Measurements from ENCODE around the gene GPHB5. TPM values are rescaled to one million over a fixed set of nuclear protein-coding genes. Genes with fewer than 3 reads are reported as not detected.

GPHB5 gene
- polyA plus RNA-seq, 3 donors: not detected

- DNase-seq: no peak
- Histone ChIP-seq H2AFZ (ENCODE audit: insufficient read depth, low read depth, low read length, poor library complexity, severe bottlenecking) (no peak overlapping the region), H3K4me2 (replicated peaks; ENCODE audit: extremely low read depth, low read length, poor library complexity, severe bottlenecking) (no peak overlapping the region), H3K4me3 (replicated peaks in 1 of 3; ENCODE audit: low read depth in 2 of 3, low read length in 3 of 3) (no peak overlapping the region), H3K9me3 (replicated peaks in 1 of 2; ENCODE audit: control insufficient read depth in 1 of 2, insufficient read depth in 1 of 2, low read length in 2 of 2) (no peaks in the 10 kb centered on the region), H3K79me2 (ENCODE audit: insufficient read depth, low read length) (no peaks in the 10 kb centered on the region), H3K27me3 (ENCODE audit: control insufficient read depth in 2 of 2, insufficient read depth in 2 of 2, low read length in 2 of 2) (no peaks in the 10 kb centered on the region), H4K20me1 (ENCODE audit: insufficient read depth, low read length) (no peaks in the 10 kb centered on the region), H3K9ac (ENCODE audit: insufficient read depth, low read length, poor library complexity, severe bottlenecking) (no peak overlapping the region), H3K4me1 (ENCODE audit: control insufficient read depth in 1 of 2, insufficient read depth in 2 of 2, low read length in 2 of 2) (no peaks in the 10 kb centered on the region), H3K36me3 (replicated peaks in 1 of 2; ENCODE audit: control insufficient read depth in 1 of 2, insufficient read depth in 2 of 2, low read length in 2 of 2) (no peaks in the 10 kb centered on the region), H3K27ac (ENCODE audit: low read depth in 1 of 2, low read length in 2 of 2) (no peak overlapping the region)
- intact Hi-C loops (cut with micrococcal nuclease): no loop called here
- no peak for TF ChIP-seq CTCF (IDR thresholded peaks at IDR 0.05)
- Mint-ChIP-seq H3K27me3 (ENCODE audit: low read depth in 3 of 3) (peaks cover 0 to 4% (median 3%) of the 10 kb centered on the region in 3 donors), H3K9me3 (peaks cover 0 to 18% (median 3%) of the 10 kb centered on the region in 7 donors), H3K4me3 (no peak overlapping the region), H3K36me3 (no peaks in the 10 kb centered on the region), H3K4me1 (no peaks in the 10 kb centered on the region), H3K27ac (no peak overlapping the region)
- WGBS (ENCODE audit: insufficient coverage): 73% methylated on average over 4 of the region's 4 CpGs
These were observed 25.6 kb upstream of the GPHB5 start for GRCh38 chr14:63344336-63344735.

GRCh38 chr14:63343878-63344277, 25.1 kb upstream of the GPHB5 start:
- Mint-ChIP-seq H3K4me3 (no peak overlapping the region), H3K36me3 (no peaks in the 10 kb centered on the region), H3K27me3 (ENCODE audit: low read depth in 3 of 3) (peaks cover under 1 to 4% (median 3%) of the 10 kb centered on the region in 3 donors), H3K4me1 (no peaks in the 10 kb centered on the region), H3K27ac (no peak overlapping the region), H3K9me3 (peaks cover 0 to 23% (median 3%) of the 10 kb centered on the region in 7 donors)
- no peak for DNase-seq
- H3K27ac ChIP-seq (ENCODE audit: low read depth in 1 of 2, low read length in 2 of 2): no peak overlapping the region
- no peak overlapping the region for H2AFZ ChIP-seq (ENCODE audit: insufficient read depth, low read depth, low read length, poor library complexity, severe bottlenecking)
- no CpG with 5 or more reads among the region's 1 CpG for WGBS (ENCODE audit: insufficient coverage)
- H3K4me2 ChIP-seq (replicated peaks; ENCODE audit: extremely low read depth, low read length, poor library complexity, severe bottlenecking): no peak overlapping the region
- no peak for TF ChIP-seq CTCF (IDR thresholded peaks at IDR 0.05)
- H3K9ac ChIP-seq (ENCODE audit: insufficient read depth, low read length, poor library complexity, severe bottlenecking): no peak overlapping the region
- no peaks in the 10 kb centered on the region for H4K20me1 ChIP-seq (ENCODE audit: insufficient read depth, low read length)
- H3K4me1 ChIP-seq (ENCODE audit: control insufficient read depth in 1 of 2, insufficient read depth in 2 of 2, low read length in 2 of 2): no peaks in the 10 kb centered on the region
- H3K79me2 ChIP-seq (ENCODE audit: insufficient read depth, low read length): no peaks in the 10 kb centered on the region
- H3K27me3 ChIP-seq (ENCODE audit: control insufficient read depth in 2 of 2, insufficient read depth in 2 of 2, low read length in 2 of 2): no peaks in the 10 kb centered on the region
- no peak overlapping the region for H3K4me3 ChIP-seq (replicated peaks in 1 of 3; ENCODE audit: low read depth in 2 of 3, low read length in 3 of 3)
- H3K36me3 ChIP-seq (replicated peaks in 1 of 2; ENCODE audit: control insufficient read depth in 1 of 2, insufficient read depth in 2 of 2, low read length in 2 of 2): no peaks in the 10 kb centered on the region
- intact Hi-C loops (cut with micrococcal nuclease): no loop called here
- H3K9me3 ChIP-seq (replicated peaks in 1 of 2; ENCODE audit: control insufficient read depth in 1 of 2, insufficient read depth in 1 of 2, low read length in 2 of 2): no peaks in the 10 kb centered on the region

Data from CD14-positive monocyte (primary cell).